HFF-Myc (cell line): ENCODE results near the gene TBATA.

Experiments
- DNase-seq: peaks from one replicate; pipeline ENCODE4 v3.0.0-alpha.2; 2011; ENCODE audit warnings: low read depth; ENCODE audit errors: extremely low read depth
- H3K4me3 ChIP-seq: replicated peaks from 2 replicates; pipeline ENCODE4 v1.5.1; 2011; ENCODE audit warnings: low read depth, mild to moderate bottlenecking, control low read depth, low read length
- CTCF ChIP-seq: IDR thresholded peaks from 2 replicates; pipeline ENCODE4 v1.5.1; 2012; ENCODE audit warnings: mild to moderate bottlenecking, low read depth, low read length, control low read depth; ENCODE audit errors: missing control alignments

The TBATA gene

GRCh38 chr10:70784471-70784870, 706 bp downstream of the TBATA start:
- no peak overlapping the region for H3K4me3 ChIP-seq
- TF ChIP-seq CTCF = no peak
- DNase-seq = no peak

GRCh38 chr10:70784016-70784415, 1.2 kb downstream of the TBATA start:
- no peak overlapping the region for H3K4me3 ChIP-seq
- DNase-seq = no peak
- TF ChIP-seq CTCF = no peak

- DNase-seq = no peak
- H3K4me3 ChIP-seq = no peak overlapping the region
- no peak for TF ChIP-seq CTCF
Measured at GRCh38 chr10:70782746-70783680, 2.2 kb downstream of the TBATA start.

GRCh38 chr10:70782086-70782745, 3.0 kb downstream of the TBATA start:
- no peak for DNase-seq
- TF ChIP-seq CTCF = no peak
- no peak overlapping the region for H3K4me3 ChIP-seq

- TF ChIP-seq CTCF = no peak
- H3K4me3 ChIP-seq = no peak overlapping the region
- no peak for DNase-seq
Measured at GRCh38 chr10:70781461-70782051, 3.6 kb downstream of the TBATA start.

GRCh38 chr10:70780772-70781171, 4.4 kb downstream of the TBATA start:
- TF ChIP-seq CTCF = no peak
- no peak overlapping the region for H3K4me3 ChIP-seq
- DNase-seq = no peak
